HEK293 (cell line): ENCODE measurements around the gene ZNF462.

Source experiments
- CTCF ChIA-PET: fragments of 350-600 bp; formaldehyde crosslinking; extraction: SDS; loops from one replicate; lab custom pipeline; 2021; ENCODE audit warnings: antibody characterized with exemption; lab: Yijun Ruan, JAX
- POLR2A ChIA-PET: fragments of 300-600 bp; formaldehyde crosslinking; extraction: SDS; loops from one replicate; lab custom pipeline; 2020; ENCODE audit warnings: antibody characterized with exemption, inconsistent platforms; lab: Yijun Ruan, JAX
- H3K27ac ChIP-seq: fragments of 200-500 bp; sonication (Bioruptor generic); 2 replicates; pipeline ENCODE4 v1.5.1; 2014; ENCODE audit warnings: low read depth, low read length, control low read depth, inconsistent platforms; ENCODE audit errors: extremely low read depth
- H3K36me3 ChIP-seq, 2 experiments: fragments of 200-500 bp in 1 of 2; sonication (Bioruptor generic) in 1 of 2; 1 replicate in 1 of 2; 2 replicates in 1 of 2; pipeline ENCODE4 v1.5.1; 2014 to 2017; ENCODE audit warnings: inconsistent platforms in 2 of 2, low read length in 2 of 2; ENCODE audit not compliant: control insufficient read depth in 2 of 2, insufficient read depth in 1 of 2
- H3K4me1 ChIP-seq: fragments of 200-500 bp; sonication (Bioruptor generic); 2 replicates; pipeline ENCODE4 v1.5.1; 2014; ENCODE audit warnings: mild to moderate bottlenecking, low read length, inconsistent platforms; ENCODE audit not compliant: control insufficient read depth, insufficient read depth
- H3K4me3 ChIP-seq: 2 replicates; pipeline ENCODE4 v1.5.1; 2011; ENCODE audit warnings: low read depth, mild to moderate bottlenecking, control low read depth, low read length, moderate library complexity
- H3K9me3 ChIP-seq: fragments of 200-500 bp; sonication (Bioruptor generic); 2 replicates; pipeline ENCODE4 v1.5.1; 2014; ENCODE audit warnings: low read depth, low read length, inconsistent platforms; ENCODE audit not compliant: control insufficient read depth, insufficient read depth
- ATF2 ChIP-seq: fragments of 450-650 bp; formaldehyde crosslinking; IDR thresholded peaks from 2 replicates; pipeline ENCODE4 v1.5.1; 2016; ENCODE audit warnings: missing biosample characterization, missing genetic modification characterization, low read depth
- EGR2 ChIP-seq: fragments of 450-650 bp; formaldehyde crosslinking; IDR thresholded peaks from 2 replicates; pipeline ENCODE4 v1.5.1; 2016; ENCODE audit warnings: low read depth, missing biosample characterization, missing genetic modification characterization
- GLIS2 ChIP-seq: fragments of 450-650 bp; formaldehyde crosslinking; IDR thresholded peaks from 2 replicates; pipeline ENCODE4 v1.5.1; 2016; ENCODE audit warnings: missing biosample characterization, missing genetic modification characterization
- ZBTB11 ChIP-seq: fragments of 450-650 bp; formaldehyde crosslinking; conservative IDR thresholded peaks from 2 replicates; pipeline ENCODE4 v1.5.1; 2016; ENCODE audit warnings: low read depth, missing biosample characterization, missing genetic modification characterization
- ZBTB17 ChIP-seq: fragments of 450-650 bp; formaldehyde crosslinking; IDR thresholded peaks from 2 replicates; pipeline ENCODE4 v1.5.1; 2016; ENCODE audit warnings: missing biosample characterization, missing genetic modification characterization
- ZBTB20 ChIP-seq: fragments of 450-650 bp; formaldehyde crosslinking; IDR thresholded peaks from 2 replicates; pipeline ENCODE4 v1.5.1; 2016; ENCODE audit warnings: missing biosample characterization, missing genetic modification characterization
- ZFHX2 ChIP-seq: fragments of 450-650 bp; formaldehyde crosslinking; conservative IDR thresholded peaks from 2 replicates; pipeline ENCODE4 v1.5.1; 2016; ENCODE audit warnings: missing biosample characterization, missing genetic modification characterization
- ZNF223 ChIP-seq: fragments of 450-650 bp; formaldehyde crosslinking; IDR thresholded peaks from 2 replicates; pipeline ENCODE4 v1.5.1; 2016; ENCODE audit warnings: missing biosample characterization, missing genetic modification characterization
- ZNF335 ChIP-seq: fragments of 450-650 bp; formaldehyde crosslinking; conservative IDR thresholded peaks from 2 replicates; pipeline ENCODE4 v1.5.1; 2016; ENCODE audit warnings: missing biosample characterization, missing genetic modification characterization
- ZNF341 ChIP-seq: fragments of 450-650 bp; formaldehyde crosslinking; IDR thresholded peaks from 2 replicates; pipeline ENCODE4; 2016; ENCODE audit warnings: low read depth, missing biosample characterization, missing genetic modification characterization
- ZNF350 ChIP-seq: fragments of 450-650 bp; formaldehyde crosslinking; IDR thresholded peaks from 2 replicates; pipeline ENCODE4 v1.5.0; 2017; ENCODE audit warnings: missing biosample characterization, mild to moderate bottlenecking, missing genetic modification characterization
- ZNF449 ChIP-seq: fragments of 450-650 bp; formaldehyde crosslinking; IDR thresholded peaks from 2 replicates; pipeline ENCODE4 v1.5.1; 2017; ENCODE audit warnings: missing biosample characterization, mild to moderate bottlenecking, missing genetic modification characterization, moderate library complexity
- ZNF600 ChIP-seq: fragments of 450-650 bp; formaldehyde crosslinking; IDR thresholded peaks from 2 replicates; pipeline ENCODE4 v1.5.1; 2016; ENCODE audit warnings: missing biosample characterization, missing genetic modification characterization
- ZNF747 ChIP-seq: fragments of 450-650 bp; formaldehyde crosslinking; IDR thresholded peaks from 2 replicates; pipeline ENCODE4 v1.5.1; 2016; ENCODE audit warnings: missing biosample characterization, missing genetic modification characterization
- ZNF843 ChIP-seq: fragments of 450-650 bp; formaldehyde crosslinking; IDR thresholded peaks from 2 replicates; pipeline ENCODE4 v1.5.1; 2016; ENCODE audit warnings: missing biosample characterization, missing genetic modification characterization
- ZSCAN4 ChIP-seq: fragments of 450-650 bp; formaldehyde crosslinking; IDR thresholded peaks from 2 replicates; pipeline ENCODE4 v1.5.1; 2017; ENCODE audit warnings: missing biosample characterization, missing genetic modification characterization
- TF ChIP-seq, protein P1 (sequence below): fragments of 450-650 bp; formaldehyde crosslinking; optimal IDR thresholded peaks from 2 replicates; pipeline ENCODE3; 2016; ENCODE audit warnings: missing biosample characterization, mild to moderate bottlenecking, missing genetic modification characterization
- TF ChIP-seq, protein P2 (sequence below): fragments of 450-650 bp; formaldehyde crosslinking; IDR thresholded peaks from 2 replicates; pipeline ENCODE4 v1.5.1; 2016; ENCODE audit warnings: missing biosample characterization, missing genetic modification characterization

Gene ZNF462

DNA sequence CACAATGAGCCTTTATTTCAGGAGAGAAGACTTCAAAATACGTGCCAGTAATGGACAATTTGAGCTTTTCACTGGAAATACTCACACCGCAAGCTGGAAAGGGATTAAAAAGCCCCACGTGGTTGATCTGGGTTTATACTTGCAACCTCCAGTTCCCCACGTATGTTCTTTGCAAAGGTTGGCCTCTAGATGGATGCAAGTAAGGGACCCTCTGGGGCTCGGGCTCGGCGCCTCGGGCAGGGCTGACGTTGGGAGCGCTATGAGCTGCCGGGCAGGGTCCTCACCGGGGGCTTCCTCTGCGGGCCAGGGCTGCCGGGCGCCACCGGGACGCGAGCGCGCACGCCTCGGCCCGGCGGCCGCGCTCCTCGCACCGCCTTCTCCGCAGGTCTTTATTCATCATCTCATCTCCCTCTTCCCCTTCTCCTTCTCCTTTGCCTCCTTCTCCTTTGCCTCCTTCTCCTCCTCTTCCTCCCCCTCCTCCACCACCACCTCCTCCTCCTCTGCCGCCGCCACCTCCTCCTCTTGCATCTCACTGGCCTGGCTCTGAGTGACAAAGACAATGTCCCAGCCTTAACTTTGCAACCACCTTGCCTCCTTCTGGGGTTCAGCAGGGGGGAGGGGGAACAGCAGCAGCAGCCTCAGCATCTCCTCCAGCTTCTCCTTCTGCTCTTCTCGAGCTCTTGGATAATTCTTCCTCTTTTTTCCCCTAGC is 701 bp upstream of the ZNF462 start (continued):
- TF ChIP-seq, protein P1, sequence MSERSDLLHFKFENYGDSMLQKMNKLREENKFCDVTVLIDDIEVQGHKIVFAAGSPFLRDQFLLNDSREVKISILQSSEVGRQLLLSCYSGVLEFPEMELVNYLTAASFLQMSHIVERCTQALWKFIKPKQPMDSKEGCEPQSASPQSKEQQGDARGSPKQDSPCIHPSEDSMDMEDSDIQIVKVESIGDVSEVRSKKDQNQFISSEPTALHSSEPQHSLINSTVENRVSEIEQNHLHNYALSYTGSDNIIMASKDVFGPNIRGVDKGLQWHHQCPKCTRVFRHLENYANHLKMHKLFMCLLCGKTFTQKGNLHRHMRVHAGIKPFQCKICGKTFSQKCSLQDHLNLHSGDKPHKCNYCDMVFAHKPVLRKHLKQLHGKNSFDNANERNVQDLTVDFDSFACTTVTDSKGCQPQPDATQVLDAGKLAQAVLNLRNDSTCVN: peak; percentile 57
- TF ChIP-seq ZNF335 (tag by site-specific recombination) (peak; percentile 69), ATF2 (no peak), ZFHX2 (tag by site-specific recombination) (peak; percentile 89), ZNF341 (peak; percentile 89), EGR2 (tag by site-specific recombination) (peak; percentile 93)

- H3K4me1 ChIP-seq: peaks cover 2% of the 10 kb centered on the region; the same call in 1 of the 2 replicates
- no peaks in the 10 kb centered on the region for H3K9me3 ChIP-seq
- peak overlapping the region; percentile 66 for H3K4me3 ChIP-seq
- TF ChIP-seq ZNF747 (no peak), GLIS2 (tag by site-specific recombination) (peak; percentile 50; the same call in 1 of the 2 replicates), ZNF600 (tag by site-specific recombination) (peak; percentile 81; the same call in 1 of the 2 replicates), ZNF350 (tag by site-specific recombination) (no peak), ZNF223 (tag by site-specific recombination) (no peak), ZBTB20 (tag by site-specific recombination) (peak; percentile 83), ZNF843 (tag by site-specific recombination) (no peak), ZNF341 (0 out of 2 replicates have a peak, but pooled peaks have one; percentile 7), ZBTB11 (tag by site-specific recombination) (peak; percentile 62), ZNF449 (peak; percentile 78), ZNF335 (tag by site-specific recombination) (peak; percentile 84), ZBTB17 (tag by site-specific recombination) (peak; percentile 22; the same call in 1 of the 2 replicates), ZSCAN4 (no peak)
- TF ChIP-seq, protein P2, sequence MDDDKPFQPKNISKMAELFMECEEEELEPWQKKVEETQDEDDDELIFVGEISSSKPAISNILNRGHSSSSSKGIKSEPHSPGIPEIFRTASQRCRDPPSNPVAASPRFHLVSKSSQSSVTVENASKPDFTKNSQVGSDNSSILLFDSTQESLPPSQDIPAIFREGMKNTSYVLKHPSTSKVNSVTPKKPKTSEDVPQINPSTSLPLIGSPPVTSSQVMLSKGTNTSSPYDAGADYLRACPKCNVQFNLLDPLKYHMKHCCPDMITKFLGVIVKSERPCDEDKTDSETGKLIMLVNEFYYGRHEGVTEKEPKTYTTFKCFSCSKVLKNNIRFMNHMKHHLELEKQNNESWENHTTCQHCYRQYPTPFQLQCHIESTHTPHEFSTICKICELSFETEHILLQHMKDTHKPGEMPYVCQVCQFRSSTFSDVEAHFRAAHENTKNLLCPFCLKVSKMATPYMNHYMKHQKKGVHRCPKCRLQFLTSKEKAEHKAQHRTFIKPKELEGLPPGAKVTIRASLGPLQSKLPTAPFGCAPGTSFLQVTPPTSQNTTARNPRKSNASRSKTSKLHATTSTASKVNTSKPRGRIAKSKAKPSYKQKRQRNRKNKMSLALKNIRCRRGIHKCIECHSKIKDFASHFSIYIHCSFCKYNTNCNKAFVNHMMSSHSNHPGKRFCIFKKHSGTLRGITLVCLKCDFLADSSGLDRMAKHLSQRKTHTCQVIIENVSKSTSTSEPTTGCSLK: no peak
- peak overlapping the region; percentile 68 for H3K27ac ChIP-seq
- H3K36me3 ChIP-seq: no peaks in the 10 kb centered on the region
- POLR2A ChIA-PET: interaction anchor here (0.7 to 7.3 kb wide), 7 partner anchors 10 to 87 kb away, joined by 3 to 45 read pairs (median 5); no protein-coding TSS in a partner anchor
- CTCF ChIA-PET: interaction anchor here (0.5 to 1.4 kb wide), 7 partner anchors 15 to 962 kb away, joined by 3 to 8 read pairs (median 3); no protein-coding TSS in a partner anchor
Observed at GRCh38 chr9:106864373-106865143, 1.6 kb downstream of the ZNF462 start.
